PC-3 (cell line): ENCODE measurements around the gene WDR33. TPM values are rescaled to one million over a fixed set of nuclear protein-coding genes. Genes with fewer than 3 reads are reported as not detected.

ENCODE experiments used
- ATAC-seq: fragments of 200-7000 bp; cut with Tn5 transposase; 2 replicates; pipeline ENCODE4 v1.9.1; 2020; ENCODE audit warnings: mild to moderate bottlenecking, moderate library complexity
- BruUV-seq: library from RNA; stranded (reverse); fragments of 400-500 nt; replicated peaks from 2 replicates; lab custom pipeline; 2021; lab: Mats Ljungman, UMichigan
- CTCF ChIA-PET: fragments of 300-600 bp; sonication (Branson Sonifier 250); formaldehyde crosslinking; loops from one replicate; lab custom pipeline; 2022; ENCODE audit warnings: antibody characterized with exemption; lab: Charles Lee
- POLR2A ChIA-PET: fragments of 300-600 bp; sonication (Branson Sonifier 250); formaldehyde crosslinking; loops from one replicate; lab custom pipeline; 2022; ENCODE audit warnings: antibody characterized with exemption; ENCODE audit not compliant: unreplicated experiment; lab: Charles Lee
- DNase-seq: peaks from one replicate; pipeline ENCODE4 v3.0.0-alpha.2; 2015
- H2AFZ ChIP-seq: fragments of 300-600 bp; sonication (generic); 2 replicates; pipeline ENCODE4 v1.6.0; 2016; ENCODE audit warnings: antibody characterized with exemption, low read length
- H3F3A ChIP-seq: fragments of 300-600 bp; sonication (generic); one replicate; pipeline ENCODE4 v1.6.0; 2017; ENCODE audit warnings: antibody characterized with exemption, low read length, control low read depth, mild to moderate bottlenecking; ENCODE audit not compliant: unreplicated experiment
- H3K27ac ChIP-seq: fragments of 300-600 bp; sonication (generic); 2 replicates; pipeline ENCODE4 v1.5.1; 2016; ENCODE audit warnings: mild to moderate bottlenecking, low read length
- H3K27me3 ChIP-seq: fragments of 300-600 bp; sonication (generic); 2 replicates; pipeline ENCODE4 v1.6.1; 2016; ENCODE audit warnings: low read length, mixed read lengths
- H3K36me3 ChIP-seq: fragments of 300-600 bp; sonication (generic); 2 replicates; pipeline ENCODE4 v1.6.1; 2016; ENCODE audit warnings: low read depth, mixed run types, low read length, mixed read lengths
- H3K4me1 ChIP-seq: fragments of 300-600 bp; sonication (generic); 2 replicates; pipeline ENCODE4 v1.5.1; 2016; ENCODE audit warnings: low read length; ENCODE audit not compliant: insufficient read depth
- H3K4me2 ChIP-seq: fragments of 300-600 bp; sonication (generic); 2 replicates; pipeline ENCODE4 v1.6.0; 2016; ENCODE audit warnings: low read length
- H3K4me3 ChIP-seq: fragments of 300-600 bp; sonication (generic); 2 replicates; pipeline ENCODE4 v1.5.1; 2016; ENCODE audit warnings: mild to moderate bottlenecking, low read length, mixed read lengths
- H3K79me2 ChIP-seq: fragments of 300-600 bp; sonication (generic); 2 replicates; pipeline ENCODE4 v1.6.1; 2017; ENCODE audit warnings: low read length, mixed read lengths
- H3K9ac ChIP-seq: fragments of 300-600 bp; sonication (generic); 2 replicates; pipeline ENCODE4 v1.6.0; 2016; ENCODE audit warnings: mild to moderate bottlenecking, low read length
- H3K9me2 ChIP-seq: fragments of 300-600 bp; sonication (generic); replicated peaks from 2 replicates; pipeline ENCODE4 v1.6.1; 2016; ENCODE audit warnings: mixed run types, low read length, mixed read lengths
- H3K9me3 ChIP-seq: fragments of 300-600 bp; sonication (generic); 2 replicates; pipeline ENCODE4 v1.6.1; 2016; ENCODE audit warnings: low read length, mixed read lengths
- H4K20me1 ChIP-seq: fragments of 300-600 bp; sonication (generic); 2 replicates; pipeline ENCODE4 v1.6.1; 2016; ENCODE audit warnings: low read length, mixed read lengths
- EZH2 ChIP-seq: fragments of 300-600 bp; sonication (generic); IDR thresholded peaks from one replicate; pipeline ENCODE4 v1.6.1; 2017; ENCODE audit warnings: antibody characterized with exemption, mild to moderate bottlenecking, low read length; ENCODE audit not compliant: unreplicated experiment
- EZH2phosphoT487 ChIP-seq: fragments of 300-600 bp; sonication (generic); IDR thresholded peaks from 2 replicates; pipeline ENCODE4 v1.6.1; 2018; ENCODE audit warnings: mild to moderate bottlenecking, antibody characterized with exemption, low read length, borderline replicate concordance
- intact Hi-C: fragments of 100-400 bp; cut with micrococcal nuclease; formaldehyde crosslinking; loops from 2 replicates; pipeline ENCODE4 v1.9.0; 2023
- total RNA-seq: library from RNA; depleted of rRNA; stranded (reverse); fragments of >200 nt; gene quantifications from 2 replicates; pipeline ENCODE4 v1.2.3, GENCODE V29; 2014
- TF ChIP-seq, protein P1 (sequence below): fragments of 300-600 bp; sonication (generic); conservative IDR thresholded peaks from 2 replicates; pipeline ENCODE4 v1.5.1; 2017; ENCODE audit warnings: antibody characterized with exemption, low read depth, mild to moderate bottlenecking, low read length

WDR33 gene
- total RNA-seq, 1 experiment from 2014 or later, result 31.7 TPM

DNA sequence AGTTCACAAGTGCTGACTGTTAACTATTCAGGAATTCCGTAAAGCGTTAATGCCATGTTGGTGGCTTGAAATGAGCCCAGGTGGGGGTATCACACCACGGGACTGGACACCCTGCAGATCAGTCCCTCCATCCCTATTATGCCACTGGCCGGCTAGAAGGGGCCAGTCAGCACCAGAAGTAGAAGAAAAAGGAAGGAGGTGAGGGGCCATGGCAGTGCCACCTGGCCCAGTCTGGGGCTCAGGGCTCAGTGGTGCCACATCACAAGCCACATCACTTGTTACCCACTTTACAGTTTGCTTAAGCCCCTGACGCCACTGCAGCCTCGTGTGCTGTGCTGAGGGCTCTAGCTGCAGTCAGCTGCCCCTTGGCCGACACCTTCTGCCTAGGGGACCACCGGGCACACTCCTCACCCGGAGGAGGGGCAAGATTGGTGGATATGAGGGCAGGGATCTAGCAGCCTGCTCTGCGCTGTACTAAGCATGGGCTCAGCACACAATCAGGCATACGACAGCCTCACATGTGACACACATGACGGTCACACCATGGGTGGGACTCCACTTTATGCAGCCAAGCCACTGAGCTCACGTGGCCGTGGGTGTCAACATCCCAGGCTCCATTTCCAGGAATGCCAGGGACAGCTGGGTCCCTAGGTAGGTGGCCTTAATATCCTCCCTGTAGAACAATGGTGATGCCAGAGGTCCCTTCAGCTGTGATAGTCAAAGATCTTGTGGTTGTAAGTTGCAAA, 139.2 kb downstream of the WDR33 start:
- no peaks in the 10 kb centered on the region for H4K20me1 ChIP-seq
- no peaks in the 10 kb centered on the region for H3F3A ChIP-seq
- peaks cover 5% of the 10 kb centered on the region; the same call in 1 of the 2 replicates for H3K4me1 ChIP-seq
- no peak overlapping the region for H3K27ac ChIP-seq
- no peak overlapping the region for H3K9ac ChIP-seq
- intact Hi-C loops, result no loop called here
- H3K4me3 ChIP-seq, result no peak overlapping the region
- ChIA-PET POLR2A (interaction anchor here (0.5 kb wide), 1 partner anchor 81 kb away, joined by 3 read pairs; no protein-coding TSS in a partner anchor), CTCF (no interaction called here)
- no peaks in the 10 kb centered on the region for H3K27me3 ChIP-seq
- no peak overlapping the region for H2AFZ ChIP-seq
- no peak for ATAC-seq
- no peaks in the 10 kb centered on the region for H3K79me2 ChIP-seq
- no peak overlapping the region for H3K4me2 ChIP-seq
- no peak for TF ChIP-seq EZH2
- no peak for TF ChIP-seq EZH2phosphoT487
- TF ChIP-seq, protein P1, sequence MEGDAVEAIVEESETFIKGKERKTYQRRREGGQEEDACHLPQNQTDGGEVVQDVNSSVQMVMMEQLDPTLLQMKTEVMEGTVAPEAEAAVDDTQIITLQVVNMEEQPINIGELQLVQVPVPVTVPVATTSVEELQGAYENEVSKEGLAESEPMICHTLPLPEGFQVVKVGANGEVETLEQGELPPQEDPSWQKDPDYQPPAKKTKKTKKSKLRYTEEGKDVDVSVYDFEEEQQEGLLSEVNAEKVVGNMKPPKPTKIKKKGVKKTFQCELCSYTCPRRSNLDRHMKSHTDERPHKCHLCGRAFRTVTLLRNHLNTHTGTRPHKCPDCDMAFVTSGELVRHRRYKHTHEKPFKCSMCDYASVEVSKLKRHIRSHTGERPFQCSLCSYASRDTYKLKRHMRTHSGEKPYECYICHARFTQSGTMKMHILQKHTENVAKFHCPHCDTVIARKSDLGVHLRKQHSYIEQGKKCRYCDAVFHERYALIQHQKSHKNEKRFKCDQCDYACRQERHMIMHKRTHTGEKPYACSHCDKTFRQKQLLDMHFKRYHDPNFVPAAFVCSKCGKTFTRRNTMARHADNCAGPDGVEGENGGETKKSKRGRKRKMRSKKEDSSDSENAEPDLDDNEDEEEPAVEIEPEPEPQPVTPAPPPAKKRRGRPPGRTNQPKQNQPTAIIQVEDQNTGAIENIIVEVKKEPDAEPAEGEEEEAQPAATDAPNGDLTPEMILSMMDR, result no peak
- 0 out of 2 replicates have a peak, but pooled peaks cover 5% of the 10 kb centered on the region for H3K9me3 ChIP-seq
- BruUV-seq, result no TSS peak
- H3K9me2 ChIP-seq, result no peaks in the 10 kb centered on the region
- no peaks in the 10 kb centered on the region; the same call in 1 of the 2 replicates for H3K36me3 ChIP-seq
- no peak for DNase-seq

DNA sequence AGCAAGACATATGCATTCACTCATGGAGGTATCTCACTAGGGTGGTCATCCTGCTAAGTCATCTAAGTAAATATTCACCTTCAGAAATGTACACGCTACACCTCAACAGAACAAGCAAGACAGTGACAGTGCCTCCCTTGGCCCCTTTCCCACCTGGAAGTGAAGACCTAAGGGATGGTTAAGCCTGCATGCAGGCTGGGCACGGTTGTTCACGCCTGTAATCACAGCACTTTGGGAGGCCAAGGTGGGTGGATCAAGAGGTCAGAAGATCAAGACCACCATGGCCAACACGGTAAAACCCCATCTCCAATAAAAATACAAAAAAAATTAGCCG, 140.0 kb downstream of the WDR33 start:
- 0 out of 2 replicates have a peak, but pooled peaks cover 5% of the 10 kb centered on the region for H3K9me3 ChIP-seq
- no peaks in the 10 kb centered on the region for H3K9me2 ChIP-seq
- H3F3A ChIP-seq, result no peaks in the 10 kb centered on the region
- no TSS peak for BruUV-seq
- H3K4me3 ChIP-seq, result no peak overlapping the region
- no peaks in the 10 kb centered on the region for H4K20me1 ChIP-seq
- H2AFZ ChIP-seq, result no peak overlapping the region
- peaks cover 5% of the 10 kb centered on the region; the same call in 1 of the 2 replicates for H3K4me1 ChIP-seq
- no peak for TF ChIP-seq EZH2
- TF ChIP-seq EZH2phosphoT487, result no peak
- TF ChIP-seq, protein P1, result no peak
- no peak for ATAC-seq
- ChIA-PET CTCF (no interaction called here), POLR2A (no interaction called here)
- H3K79me2 ChIP-seq, result no peaks in the 10 kb centered on the region
- no peaks in the 10 kb centered on the region for H3K27me3 ChIP-seq
- no peak overlapping the region for H3K27ac ChIP-seq
- intact Hi-C loops, result no loop called here
- H3K4me2 ChIP-seq, result no peak overlapping the region
- H3K9ac ChIP-seq, result no peak overlapping the region
- DNase-seq, result peak; percentile 20
- no peaks in the 10 kb centered on the region; the same call in 1 of the 2 replicates for H3K36me3 ChIP-seq
